GM18909 (cell line): ENCODE measurements around the gene OCIAD2.
"Not testable (repeated sequence)": the region's sequence is repeated elsewhere in the genome, so short reads cannot be mapped to it uniquely, and the experiment has no call there.

Experiments
- ATAC-seq: cut with Tn5 transposase; IDR thresholded peaks from one replicate; pipeline ENCODE4 v1.9.1; 2021; ENCODE audit warnings: mild to moderate bottlenecking; ENCODE audit not compliant: unreplicated experiment, poor library complexity

The OCIAD2 gene

DNA sequence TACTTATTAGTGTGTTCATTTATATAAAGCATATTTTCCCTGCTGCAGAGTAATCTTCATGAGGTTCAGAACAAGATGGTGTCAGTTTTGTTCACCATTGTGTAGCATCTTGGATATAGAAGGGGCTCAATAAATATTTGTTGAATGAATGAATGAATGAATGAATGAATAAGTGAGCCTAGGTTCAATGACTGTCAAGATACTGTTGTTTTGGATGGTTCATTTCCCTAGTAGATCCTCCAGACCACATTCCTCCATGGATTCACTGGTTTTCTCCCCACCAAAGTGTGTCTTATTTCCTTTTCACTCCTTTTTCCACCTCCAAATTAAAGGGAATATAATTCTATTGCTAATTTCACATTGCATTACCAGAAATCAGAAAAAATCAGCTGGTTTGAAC lies 2.1 kb upstream of the OCIAD2 start:
- ATAC-seq: no peak

DNA sequence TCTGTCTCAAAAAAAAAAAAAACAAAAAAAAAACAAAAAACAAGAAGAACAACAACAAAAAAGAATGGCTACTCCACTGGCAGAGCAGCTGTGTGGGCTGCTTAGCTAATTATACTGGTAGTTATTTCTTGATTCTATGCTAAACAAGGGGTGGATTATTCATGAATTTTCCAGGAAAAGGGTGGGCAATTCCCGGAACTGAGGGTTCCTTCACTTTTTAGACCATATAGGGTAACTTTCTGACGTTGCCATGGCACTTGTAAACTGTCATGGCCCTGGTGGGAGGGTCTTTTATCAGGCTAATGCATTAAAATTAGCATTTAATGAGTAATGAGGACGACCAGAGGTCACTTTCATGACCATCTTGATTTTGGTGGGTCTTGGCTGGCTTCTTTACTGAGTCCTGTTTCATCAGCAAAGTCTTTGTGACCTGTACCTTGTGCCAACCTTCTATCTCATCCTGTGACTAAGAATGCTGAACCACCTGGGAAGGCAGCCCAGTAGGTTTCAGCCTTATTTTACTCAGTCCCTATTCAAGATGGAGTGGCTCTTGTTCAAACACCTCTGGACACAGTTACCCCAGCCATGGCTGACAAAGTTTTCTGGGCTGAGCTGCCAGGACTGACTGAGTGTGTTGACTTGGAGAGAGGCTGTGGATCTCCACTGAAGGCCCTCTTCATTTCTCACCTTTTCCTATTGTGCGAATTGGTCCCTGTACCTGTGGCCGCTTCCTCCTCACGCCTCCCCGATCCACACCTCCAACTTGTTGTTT lies 1.3 kb upstream of the OCIAD2 start:
- no peak for ATAC-seq

DNA sequence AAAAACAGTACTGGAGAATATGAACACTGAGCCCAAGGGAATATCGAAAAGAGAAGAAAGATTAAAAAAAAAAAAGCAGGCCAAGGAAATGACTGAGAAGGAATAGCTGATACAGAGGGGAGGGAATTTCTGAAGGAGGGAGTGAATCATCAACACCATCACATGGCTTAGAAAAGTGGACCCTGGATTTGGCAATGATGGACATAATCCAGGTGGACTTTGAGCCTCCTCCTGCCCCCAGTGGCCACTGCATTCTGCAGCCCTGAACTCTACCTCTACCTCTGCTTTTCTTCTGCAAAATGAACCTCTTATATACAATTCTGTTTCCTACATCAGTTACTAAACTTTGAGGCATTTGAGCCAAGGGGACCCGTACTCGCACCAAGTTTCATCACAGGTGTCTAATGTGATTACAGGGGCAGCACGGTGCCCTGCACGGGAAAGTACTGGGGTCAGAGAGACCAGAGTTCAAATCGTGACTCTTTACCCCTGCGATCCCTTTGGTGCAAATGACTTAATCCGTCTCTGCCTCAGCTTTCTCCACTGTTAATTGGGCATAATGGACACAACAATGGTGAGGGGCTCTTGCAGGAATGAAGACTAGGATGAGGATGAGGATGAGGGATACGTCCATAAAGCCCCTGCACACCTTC lies 1.1 kb downstream of the OCIAD2 start:
- no peak for ATAC-seq

DNA sequence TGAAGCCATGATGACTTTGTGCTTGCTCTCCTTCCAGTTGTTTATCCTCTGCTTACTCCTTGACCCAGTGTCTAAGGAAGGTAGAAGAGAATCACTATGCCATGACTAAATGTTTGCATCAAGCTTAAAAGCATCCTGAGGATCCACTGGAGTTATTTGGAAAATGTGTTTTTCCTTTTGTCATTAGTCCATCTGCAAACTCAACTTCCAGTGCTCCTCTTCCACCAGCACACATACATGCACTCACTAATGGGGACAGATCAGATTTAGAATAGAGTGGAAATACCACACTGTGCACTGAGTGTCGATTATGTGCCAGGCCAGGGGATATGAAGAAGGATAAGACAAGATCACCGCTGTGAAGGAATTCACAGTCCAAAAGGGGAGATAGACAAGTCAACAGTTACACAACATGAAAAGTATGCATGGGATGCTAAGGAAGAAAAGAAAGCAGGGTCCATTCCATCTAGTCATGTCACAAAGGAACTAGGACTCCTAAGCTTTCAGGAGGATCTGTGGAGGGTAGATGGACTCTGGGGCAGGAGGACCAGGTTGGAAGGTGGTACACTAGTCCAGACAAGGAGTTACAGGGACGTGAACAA lies 1.9 kb downstream of the OCIAD2 start:
- ATAC-seq: no peak

DNA sequence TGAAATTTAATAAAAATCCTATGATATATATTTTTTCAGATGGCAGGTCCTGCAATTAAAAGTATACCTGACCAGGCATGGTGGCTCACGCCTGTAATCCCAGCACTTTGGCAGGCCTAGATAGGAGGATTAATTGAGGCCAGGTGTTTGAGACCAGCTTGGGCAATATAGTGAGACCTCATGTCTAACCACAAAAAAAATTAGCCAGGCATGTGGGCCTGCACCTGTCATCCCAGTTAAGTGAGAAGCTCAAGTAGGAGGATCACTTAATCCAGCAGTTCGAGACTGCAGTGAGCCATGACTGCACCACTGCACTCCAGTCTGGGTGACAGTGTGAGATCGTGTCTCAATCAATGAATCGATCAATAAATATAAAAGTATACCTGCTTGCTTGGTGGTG lies 2.5 kb downstream of the OCIAD2 start:
- ATAC-seq: no peak

DNA sequence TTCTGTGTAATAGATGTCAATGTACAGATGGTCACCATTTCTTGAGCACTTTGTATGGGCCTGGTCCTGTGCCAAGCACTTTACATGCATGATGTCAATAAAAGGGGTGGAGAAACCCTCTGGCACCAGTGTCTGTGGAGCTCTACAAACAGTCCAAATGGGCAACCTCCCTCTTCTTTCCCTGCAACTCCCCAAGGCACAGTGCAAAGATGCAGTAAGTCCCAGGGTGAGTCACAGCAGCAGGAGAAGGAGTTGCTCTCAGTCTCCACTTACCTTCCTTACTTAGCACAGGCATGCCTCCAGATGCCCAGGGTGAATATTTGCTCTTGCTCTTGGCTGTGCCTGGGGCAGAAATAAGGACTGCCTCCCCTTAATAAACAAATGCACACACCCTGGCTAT lies 4.3 kb downstream of the OCIAD2 start:
- no peak for ATAC-seq

DNA sequence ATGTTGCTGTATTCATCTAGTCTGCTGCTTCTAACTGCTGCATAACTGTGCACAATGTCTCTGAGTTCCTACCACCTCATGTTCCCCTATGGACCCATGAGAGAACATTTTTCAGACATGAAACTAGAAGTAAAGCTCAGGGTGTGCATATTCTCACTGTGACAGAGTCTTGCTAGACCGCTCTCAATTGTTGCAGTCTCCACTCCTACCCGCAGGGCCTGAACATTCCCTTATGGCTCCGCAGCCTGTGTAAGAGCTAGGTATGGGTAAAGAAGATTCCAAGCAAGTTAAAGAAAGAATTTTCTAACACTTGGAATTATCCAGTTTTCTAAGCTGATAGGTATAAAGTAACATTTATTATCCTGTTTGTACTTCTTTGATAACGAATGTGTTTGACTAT lies 5.4 kb downstream of the OCIAD2 start:
- no peak for ATAC-seq

DNA sequence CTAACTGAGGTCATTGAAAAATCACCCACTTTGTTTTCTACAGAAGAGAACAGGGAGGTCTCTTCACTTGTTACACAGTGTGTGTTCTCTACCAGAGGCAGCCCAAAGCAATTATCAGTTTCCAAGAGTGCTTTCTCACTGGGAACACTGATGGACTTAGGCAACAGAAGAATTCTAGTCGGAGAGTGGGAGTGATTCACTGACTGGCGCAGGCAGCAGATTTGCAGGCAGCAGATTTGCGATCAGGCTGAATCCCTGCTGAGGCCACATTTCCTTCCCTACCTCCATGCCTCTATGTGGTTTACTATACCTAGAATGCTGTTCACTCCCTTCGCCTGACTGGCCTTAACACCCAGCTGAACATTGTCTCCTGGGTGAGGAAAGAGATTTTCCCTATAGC lies 6.6 kb downstream of the OCIAD2 start:
- ATAC-seq: no peak

DNA sequence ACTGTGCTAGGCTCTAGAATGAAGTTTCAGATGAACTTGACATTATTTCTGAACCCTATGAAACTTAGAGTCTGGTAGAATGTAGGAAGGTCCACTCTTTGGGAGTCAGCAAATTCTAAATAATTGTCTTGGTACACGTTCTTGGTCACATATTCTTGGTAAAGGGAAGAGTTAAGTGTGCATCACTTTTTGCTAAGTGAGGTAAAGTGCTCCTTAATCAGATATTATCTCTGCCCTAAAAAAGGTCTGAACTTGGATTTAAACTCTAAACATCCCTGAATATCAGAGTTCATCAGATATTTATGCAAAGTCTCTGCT lies 7.2 kb downstream of the OCIAD2 start:
- ATAC-seq: peak; percentile 19

DNA sequence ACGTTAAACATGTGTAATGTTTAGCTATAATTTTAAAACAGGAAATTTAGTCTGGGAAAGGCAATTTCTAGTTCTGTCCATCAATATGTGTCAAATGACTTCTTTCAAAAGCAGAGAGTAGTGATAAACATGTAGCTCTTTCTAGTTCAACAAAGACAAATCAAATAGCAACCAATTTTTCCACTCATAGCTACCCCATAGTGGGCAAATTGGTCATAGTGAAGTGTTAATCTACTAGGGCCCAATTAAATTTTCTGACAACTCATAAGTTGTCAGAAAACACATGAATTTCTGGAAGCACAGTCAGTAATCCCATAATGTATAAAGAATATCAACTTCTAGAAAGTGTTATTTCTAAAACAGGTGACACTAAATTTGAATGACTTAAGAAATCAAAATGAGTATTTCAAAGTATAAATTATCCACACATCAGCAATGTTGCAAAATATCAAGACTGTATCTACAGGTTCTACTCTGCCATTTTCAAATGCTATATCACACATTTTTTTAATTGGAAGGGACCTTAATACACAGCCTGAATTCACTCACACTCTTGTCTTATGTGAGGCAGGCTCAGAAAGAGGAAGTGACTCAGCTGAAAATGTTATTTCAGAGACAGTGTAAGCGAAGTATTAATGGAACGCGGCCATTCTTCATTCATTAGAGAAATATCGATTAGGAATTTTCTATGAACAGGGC lies 7.7 kb downstream of the OCIAD2 start:
- ATAC-seq: peak; percentile 84

DNA sequence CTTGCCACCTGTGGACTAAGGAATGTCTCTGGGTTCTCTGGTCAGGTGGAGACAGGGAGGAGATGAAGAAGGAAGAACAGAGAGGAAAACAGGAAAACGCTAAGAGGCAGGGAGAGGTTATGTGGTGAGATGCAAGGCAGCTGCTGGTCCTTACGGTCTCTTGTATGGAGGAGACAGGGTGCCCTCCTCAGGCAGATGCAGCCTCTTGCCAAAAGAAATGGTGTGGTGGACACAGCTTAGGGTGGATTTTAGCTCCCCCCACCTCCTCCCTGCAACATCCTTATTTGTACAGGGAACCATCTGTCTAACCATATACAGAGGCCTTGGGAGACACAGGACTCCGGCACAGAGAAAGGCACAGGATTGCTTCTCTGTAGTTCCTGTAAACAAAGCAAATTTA lies 9.7 kb downstream of the OCIAD2 start:
- ATAC-seq: no peak

DNA sequence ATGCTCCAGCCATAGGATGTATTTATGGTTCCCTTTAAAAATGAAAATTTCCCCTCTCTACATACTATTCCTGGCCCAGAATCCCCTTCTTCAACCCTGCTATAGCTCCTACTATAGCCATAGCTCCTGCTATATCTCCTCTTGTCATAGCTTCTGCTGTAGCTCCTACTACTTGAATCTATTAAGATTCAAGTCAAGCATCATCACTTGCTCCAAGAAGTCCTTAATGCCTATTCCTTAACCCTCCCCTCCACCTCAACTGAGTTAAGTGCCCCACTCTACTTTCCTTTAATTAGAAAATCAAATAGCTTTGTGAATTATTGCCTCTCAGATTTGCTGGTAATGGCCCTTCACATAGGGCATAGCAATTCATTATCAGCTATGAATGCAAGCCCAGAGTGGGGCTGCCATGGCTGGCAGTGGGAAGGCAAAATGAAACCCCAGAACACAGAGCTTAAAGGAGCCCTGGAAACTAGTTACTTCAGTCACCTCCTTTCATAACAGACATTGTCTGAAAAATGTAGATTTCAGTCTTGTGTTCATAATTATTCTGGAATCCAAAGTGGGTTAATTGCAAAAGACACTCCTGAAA lies 15.4 kb downstream of the OCIAD2 start:
- ATAC-seq: no peak

DNA sequence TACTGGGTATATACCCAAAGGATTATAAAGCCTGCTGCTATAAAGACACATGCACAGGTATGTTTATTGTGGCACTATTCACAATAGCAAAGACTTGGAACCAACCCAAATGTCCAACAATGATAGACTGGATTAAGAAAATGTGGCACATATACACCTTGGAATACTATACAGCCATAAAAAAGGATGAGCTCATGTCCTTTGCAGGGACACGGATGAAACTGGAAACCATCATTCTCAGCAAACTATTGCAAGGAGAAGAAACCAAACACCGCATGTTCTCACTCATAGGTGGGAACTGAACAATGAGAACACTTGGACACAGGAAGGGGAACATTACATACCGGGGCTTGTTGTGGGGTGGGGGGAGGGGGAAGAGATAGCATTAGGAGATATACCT lies 16.8 kb downstream of the OCIAD2 start:
- ATAC-seq: not testable (repeated sequence)

DNA sequence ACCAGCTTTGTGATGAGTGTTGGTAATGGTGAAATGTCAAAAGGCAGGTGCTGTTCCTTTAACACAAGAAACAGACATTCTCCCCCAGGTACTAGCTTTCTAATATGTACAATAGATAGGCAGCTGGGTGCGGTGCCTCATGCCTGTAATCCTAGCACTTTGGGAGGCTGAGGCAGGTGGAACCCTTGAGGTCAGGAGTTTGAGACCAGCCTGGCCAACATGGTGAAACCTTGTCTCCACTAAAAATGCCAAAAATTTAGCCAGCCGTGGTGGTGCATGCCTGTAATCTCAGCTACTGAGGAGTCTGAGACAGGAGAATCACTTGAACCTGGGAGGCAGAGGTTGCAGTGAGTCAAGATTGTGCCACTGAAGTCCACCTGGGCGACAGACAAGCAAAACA lies 24.9 kb downstream of the OCIAD2 start:
- ATAC-seq: not testable (repeated sequence)

DNA sequence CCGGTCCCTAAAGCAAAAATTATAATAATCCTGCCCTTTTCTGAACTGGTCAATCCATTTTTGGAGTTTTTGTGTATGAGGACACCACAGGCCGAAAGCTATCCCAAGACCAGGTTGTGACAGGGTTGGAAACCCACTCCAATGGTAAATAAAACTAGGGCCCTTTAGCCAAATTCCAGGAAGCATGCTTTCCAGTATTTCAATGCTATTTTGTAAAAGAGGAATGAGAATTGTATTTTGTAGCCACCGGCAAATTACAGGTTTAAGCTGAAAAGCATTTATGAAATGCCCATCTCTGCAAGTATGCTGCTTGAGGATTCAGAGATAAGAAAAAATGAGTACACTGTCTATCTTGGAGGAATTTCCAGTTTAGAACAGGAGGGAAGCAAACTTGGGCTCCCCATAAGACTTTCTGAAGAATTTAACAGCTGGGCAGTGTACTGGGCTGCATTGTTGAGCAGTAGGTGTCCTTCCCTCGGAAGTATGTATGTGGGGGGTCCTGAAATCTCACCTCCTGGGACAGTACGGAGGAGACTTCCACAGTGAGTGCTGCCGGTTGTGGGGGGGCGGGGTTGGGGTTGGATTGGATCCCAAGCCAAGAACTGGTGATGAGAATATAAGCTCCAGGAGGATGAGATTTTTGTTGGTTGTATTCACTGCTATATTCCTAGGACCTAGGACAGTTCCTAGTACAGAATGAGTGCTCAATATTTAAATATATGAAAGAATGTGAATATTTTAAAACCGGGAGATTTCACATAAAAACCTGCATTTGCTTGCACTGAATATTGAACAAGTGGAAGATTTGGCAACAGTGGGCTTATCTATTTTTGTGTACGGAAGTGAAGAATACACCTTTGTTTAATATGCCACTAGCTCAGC lies 26.8 kb downstream of the OCIAD2 start:
- ATAC-seq: no peak

DNA sequence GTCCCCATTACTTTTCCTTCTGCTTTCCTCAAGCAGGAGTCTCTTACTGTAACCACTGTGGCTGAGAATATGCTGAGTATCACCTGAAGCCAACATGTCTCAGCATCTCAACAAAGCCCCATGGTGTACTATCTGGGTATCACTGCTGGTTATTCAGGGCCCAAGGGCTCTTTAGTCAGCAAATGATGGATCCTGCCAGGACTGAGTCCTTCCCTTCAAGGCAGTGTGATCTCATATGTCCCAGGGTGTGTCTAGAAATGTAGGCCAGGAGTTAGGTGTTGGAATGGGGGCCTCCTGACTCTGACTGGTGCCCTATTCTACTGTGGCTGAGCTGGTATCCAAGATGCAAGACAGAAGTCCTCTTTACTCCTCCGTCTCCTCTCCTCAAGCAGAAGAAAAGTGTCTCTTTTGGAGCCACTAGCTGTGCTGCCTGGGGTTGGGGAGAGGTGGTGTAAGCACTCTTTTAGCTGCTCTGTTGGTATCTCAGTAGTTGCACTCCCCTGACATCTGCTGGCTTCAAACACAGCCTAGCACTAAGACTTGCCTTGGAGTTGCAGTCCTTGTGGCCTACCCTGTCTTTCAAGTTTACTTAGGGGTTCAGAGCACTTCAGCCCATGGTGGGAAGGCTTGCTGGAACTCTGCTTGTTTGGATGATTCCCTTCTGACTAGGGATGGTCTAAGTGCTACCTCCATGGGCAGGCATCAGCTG lies 28.6 kb downstream of the OCIAD2 start:
- ATAC-seq: no peak

DNA sequence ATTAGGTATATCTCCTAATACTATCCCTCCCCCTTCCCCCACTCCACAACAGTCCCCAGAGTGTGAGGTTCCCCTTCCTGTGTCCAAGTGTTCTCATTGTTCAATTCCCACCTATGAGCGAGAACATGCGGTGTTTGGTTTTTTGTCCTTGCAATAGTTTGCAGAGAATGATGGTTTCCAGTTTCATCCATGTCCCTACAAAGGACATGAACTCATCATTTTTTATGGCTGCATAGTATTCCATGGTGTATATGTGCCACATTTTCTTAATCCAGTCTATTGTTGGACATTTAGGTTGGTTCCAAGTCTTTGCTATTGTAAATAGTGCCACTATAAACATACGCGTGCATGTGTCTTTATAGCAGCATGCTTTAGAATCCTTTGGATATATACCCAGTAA lies 41.9 kb downstream of the OCIAD2 start:
- not testable (repeated sequence) for ATAC-seq

DNA sequence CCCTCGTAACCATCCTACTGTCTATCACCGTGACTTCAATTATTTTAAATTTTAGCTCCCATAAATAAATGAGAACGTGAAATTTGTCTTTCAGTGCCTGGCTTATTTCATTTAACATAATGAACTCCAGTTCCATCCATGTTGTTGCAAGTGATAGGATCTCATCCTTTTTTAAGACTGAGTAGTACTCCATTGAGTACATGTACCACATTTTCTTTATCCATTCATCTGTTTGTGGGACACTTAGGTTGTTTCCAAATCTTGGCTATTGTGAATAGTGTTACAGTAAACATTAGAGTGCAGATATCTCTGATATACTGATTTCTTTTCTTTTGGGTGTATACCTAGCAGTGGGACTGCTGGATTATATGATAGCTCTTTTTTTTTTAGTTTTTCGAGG lies 42.8 kb downstream of the OCIAD2 start:
- ATAC-seq: no peak

DNA sequence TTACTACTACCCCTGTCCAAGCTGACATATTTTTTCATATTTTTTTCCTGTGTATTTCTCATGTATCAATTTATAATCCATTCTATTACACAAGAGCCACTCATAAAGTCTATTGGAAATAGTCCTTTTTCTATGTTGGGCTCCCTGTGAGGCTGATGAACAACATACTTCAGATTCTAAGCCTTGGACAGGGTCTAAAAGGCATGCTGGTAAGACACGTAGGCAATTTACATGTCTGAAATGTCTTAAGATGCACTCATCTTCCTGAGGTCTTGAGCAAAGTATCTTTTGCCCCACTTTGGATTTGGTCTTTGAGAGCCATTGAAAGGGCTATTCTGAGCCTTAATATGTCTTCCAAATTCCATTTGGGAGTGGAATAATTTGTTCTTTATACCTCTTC lies 43.9 kb downstream of the OCIAD2 start:
- no peak for ATAC-seq
